ENCODE data around the gene AUTS2.

AUTS2 gene

DNA sequence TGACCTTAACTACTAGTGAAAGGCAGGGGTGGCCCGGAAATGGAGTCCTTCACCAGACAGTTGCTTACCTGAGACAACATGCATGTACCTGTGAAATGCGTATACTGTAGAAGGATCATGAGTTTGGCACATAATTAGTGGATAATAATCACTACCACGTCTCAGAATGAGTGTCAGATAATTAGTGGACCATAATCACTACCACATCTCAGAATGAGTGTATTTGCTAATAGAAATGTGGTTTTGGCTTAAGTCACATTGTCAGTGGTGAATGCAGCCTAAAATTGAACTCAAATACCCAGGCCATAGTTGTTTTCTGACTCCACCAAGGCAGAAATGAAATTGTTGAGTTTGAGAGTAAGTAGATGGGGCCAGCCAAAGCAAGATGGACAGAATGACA is 1065.4 kb downstream of the AUTS2 start:
- no peak for DNase-seq
- peaks cover 0 to 9% of the 10 kb centered on the region in 2 donors for H3K36me3 Mint-ChIP-seq
- no peaks in the 10 kb centered on the region for H3K9me3 Mint-ChIP-seq
- peaks cover 0 to under 1% of the 10 kb centered on the region in 2 donors for H3K4me1 Mint-ChIP-seq
- H3K27ac Mint-ChIP-seq = no peak overlapping the region
- no peaks in the 10 kb centered on the region for H3K27me3 Mint-ChIP-seq
- H3K4me3 Mint-ChIP-seq = no peak overlapping the region
- no peak for ATAC-seq (replicated peaks)

DNA sequence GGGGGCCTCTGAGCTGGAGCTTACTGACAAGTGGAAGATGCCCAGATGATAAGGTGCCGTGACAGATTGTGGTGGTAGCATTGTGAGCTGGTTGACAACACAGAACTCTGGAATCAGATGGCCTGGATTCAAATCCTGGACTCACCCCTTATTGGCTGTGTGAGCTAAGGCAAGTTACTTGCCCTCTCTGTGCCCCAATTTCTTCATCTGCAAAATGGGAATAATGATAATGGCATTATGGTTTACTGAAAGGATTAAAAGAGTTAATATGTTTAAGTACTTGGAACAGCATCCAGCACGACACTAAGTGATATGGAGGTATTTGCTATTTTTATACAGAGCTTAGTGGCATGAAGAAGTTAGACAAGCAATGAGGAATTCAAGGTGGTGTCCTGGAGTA is 1067.7 kb downstream of the AUTS2 start:
- ATAC-seq (replicated peaks) = no peak

DNA sequence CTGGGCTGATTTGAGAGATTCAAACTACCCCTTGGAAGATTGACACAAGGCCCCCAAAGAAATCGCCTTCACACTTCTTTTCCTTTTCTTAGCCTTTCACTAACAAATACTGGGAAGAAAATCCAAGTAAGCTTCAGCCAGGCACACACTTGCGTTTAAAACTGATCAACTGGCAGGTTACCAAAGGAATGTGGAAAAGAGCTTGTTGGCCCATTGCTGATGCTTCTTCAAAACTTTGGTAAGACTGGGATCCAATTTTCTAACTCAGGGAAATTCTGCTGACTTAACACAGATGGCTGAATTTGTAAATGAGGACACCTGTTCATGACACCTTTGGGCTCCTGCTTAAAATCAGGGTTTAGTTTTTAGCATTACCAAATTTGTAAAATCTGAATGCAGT is 1069.1 kb downstream of the AUTS2 start:
- Mint-ChIP-seq H3K27me3 (no peaks in the 10 kb centered on the region), H3K4me1 (peaks cover 0 to 2% of the 10 kb centered on the region in 2 donors), H3K27ac (no peak overlapping the region), H3K4me3 (no peak overlapping the region), H3K36me3 (peaks cover 0 to 3% of the 10 kb centered on the region in 2 donors), H3K9me3 (no peaks in the 10 kb centered on the region)
- no peak for DNase-seq
- ATAC-seq (replicated peaks) = no peak

More for the DNA sequence above, 1067.7 kb downstream of the AUTS2 start:
- H3K27ac Mint-ChIP-seq = no peak overlapping the region
- peaks cover 0 to 2% of the 10 kb centered on the region in 2 donors for H3K4me1 Mint-ChIP-seq
- H3K27me3 Mint-ChIP-seq = no peaks in the 10 kb centered on the region
- DNase-seq = no peak
- H3K36me3 Mint-ChIP-seq = peaks cover 0 to 7% of the 10 kb centered on the region in 2 donors
- H3K9me3 Mint-ChIP-seq = no peaks in the 10 kb centered on the region
- no peak overlapping the region for H3K4me3 Mint-ChIP-seq

DNA sequence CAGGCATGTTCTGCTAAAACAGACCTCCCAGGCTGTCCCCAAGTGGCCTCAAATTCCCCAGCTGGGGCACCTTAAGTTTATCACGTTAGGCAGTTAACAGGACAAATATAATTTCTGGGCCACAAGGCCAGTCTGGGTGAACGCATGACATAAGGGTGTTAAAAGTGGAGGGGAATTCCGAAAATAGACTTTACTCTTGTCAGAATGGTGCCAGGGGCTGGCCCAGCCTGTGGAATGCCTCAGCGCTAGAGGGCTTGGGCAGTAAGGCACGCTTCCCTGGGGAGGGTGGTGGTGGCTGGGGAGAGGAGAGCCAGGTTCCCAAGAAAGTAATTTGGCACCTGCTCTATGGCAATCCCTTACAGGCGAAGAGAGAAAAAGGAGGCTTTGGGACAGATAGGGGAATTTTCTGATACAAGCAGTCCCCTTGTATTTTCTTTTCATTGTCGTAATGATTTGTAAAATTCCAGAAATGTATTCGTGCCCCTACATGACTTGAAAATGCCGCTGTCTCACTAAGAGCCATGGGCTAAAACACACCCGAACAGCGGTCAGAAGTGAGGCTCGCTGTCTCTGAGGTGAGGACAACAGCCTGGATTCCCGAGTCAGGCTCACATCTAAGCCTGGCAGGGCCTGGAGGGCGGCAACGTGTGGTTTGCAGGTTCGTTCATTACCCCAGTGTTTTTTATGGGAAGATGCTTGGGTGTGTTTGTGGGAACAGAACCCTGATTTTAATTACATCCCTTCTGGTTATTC is 1070.5 kb downstream of the AUTS2 start:
- no peak overlapping the region for H3K4me3 Mint-ChIP-seq
- H3K36me3 Mint-ChIP-seq = peaks cover 0 to 3% of the 10 kb centered on the region in 2 donors
- ATAC-seq (replicated peaks) = peak in 1 of 2 donors; percentile 51
- DNase-seq = no peak
- H3K4me1 Mint-ChIP-seq = peaks cover 0 to 2% of the 10 kb centered on the region in 2 donors
- H3K27ac Mint-ChIP-seq = no peak overlapping the region
- no peaks in the 10 kb centered on the region for H3K9me3 Mint-ChIP-seq
- H3K27me3 Mint-ChIP-seq = no peaks in the 10 kb centered on the region

DNA sequence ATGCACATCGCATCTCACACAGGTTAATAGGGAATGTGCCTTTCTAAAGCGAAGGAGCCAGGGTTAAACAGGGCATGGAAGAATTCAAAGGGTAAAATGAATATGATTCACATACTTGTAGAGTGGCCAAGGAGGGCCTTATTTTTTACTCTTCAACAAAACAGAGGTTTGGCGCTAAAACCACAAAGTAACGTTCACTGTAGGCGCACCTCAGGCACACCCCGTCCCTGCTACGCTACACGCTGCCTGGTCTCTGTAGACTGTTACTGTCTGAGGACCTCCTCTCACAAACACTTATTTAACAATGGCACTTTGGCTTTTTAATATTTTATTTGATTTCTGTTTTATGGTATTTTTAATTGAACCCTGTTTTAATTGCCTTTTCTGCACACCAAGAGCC is 1071.6 kb downstream of the AUTS2 start:
- Mint-ChIP-seq H3K36me3 (peaks cover 0 to 3% of the 10 kb centered on the region in 2 donors), H3K4me3 (no peak overlapping the region), H3K4me1 (peaks cover 0 to 2% of the 10 kb centered on the region in 2 donors), H3K27ac (no peak overlapping the region), H3K27me3 (no peaks in the 10 kb centered on the region), H3K9me3 (no peaks in the 10 kb centered on the region)
- no peak for ATAC-seq (replicated peaks)
- DNase-seq = no peak

DNA sequence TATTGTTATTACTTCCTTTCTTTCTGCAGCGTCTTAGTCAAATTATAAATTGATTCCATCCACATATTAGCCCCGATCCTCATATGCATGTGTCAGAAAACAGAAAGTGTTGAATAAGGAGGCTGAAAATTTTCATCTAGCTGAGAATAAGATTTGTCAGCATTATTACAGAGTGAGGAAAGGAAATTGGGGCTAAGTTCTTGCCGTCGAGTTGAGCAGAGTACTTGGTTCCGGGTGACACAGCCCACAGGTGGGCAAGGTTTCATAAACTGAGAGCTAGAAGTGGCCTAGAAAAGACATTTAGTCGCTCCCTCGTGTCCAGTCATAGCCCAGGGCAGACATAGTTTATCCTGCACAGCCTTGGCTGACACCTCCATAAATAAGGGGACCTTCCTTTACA is 1072.0 kb downstream of the AUTS2 start:
- DNase-seq (no peak), ATAC-seq (replicated peaks) (no peak)
- Mint-ChIP-seq H3K4me3 (no peak overlapping the region), H3K27me3 (no peaks in the 10 kb centered on the region), H3K36me3 (peaks cover 0 to 3% of the 10 kb centered on the region in 2 donors), H3K4me1 (peaks cover 0 to 2% of the 10 kb centered on the region in 2 donors), H3K9me3 (no peaks in the 10 kb centered on the region), H3K27ac (no peak overlapping the region)

DNA sequence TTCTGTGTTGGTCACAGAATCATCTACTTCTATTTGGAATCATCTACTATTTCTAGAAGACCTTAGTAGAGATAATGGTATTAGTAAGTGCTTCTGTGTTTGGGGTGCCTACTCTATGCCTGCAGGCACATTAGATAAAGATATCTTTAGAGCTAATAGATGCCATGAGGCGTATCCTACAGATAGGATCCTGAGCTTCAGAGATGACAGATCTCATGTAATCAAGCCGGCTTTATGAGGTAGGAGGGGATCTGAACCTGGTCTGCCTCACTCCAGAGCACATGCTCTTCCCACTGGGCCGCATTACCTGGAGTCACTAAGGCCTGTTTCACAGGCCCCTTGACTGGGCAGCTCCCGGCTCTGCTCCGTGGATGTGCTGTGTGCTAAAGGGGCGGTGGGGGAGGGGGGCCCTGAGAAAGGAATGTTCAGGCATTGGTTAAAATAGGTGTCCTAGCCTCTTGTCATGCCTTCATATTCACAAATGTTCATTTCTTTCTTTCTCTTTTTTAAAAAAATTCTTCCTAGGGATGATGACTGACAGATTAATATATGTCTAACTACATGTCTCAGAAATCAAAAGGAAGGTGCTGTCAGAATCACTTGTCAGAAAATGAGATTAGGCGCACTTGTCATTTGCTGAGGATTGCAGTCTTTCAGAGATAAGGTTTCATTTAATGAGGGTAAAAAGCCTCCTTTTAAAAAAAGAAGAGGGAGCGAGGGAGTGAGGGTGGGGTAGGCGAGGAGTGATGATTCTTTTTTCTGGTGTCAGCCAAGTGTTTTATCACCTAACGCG is 1075.7 kb downstream of the AUTS2 start:
- H3K4me3 Mint-ChIP-seq = no peak overlapping the region
- H3K36me3 Mint-ChIP-seq = peaks cover 0 to 6% of the 10 kb centered on the region in 2 donors
- peaks cover 0 to 4% of the 10 kb centered on the region in 2 donors for H3K4me1 Mint-ChIP-seq
- DNase-seq = no peak
- no peak overlapping the region for H3K27ac Mint-ChIP-seq
- ATAC-seq (replicated peaks) = no peak
- no peaks in the 10 kb centered on the region for H3K27me3 Mint-ChIP-seq
- H3K9me3 Mint-ChIP-seq = no peaks in the 10 kb centered on the region

DNA sequence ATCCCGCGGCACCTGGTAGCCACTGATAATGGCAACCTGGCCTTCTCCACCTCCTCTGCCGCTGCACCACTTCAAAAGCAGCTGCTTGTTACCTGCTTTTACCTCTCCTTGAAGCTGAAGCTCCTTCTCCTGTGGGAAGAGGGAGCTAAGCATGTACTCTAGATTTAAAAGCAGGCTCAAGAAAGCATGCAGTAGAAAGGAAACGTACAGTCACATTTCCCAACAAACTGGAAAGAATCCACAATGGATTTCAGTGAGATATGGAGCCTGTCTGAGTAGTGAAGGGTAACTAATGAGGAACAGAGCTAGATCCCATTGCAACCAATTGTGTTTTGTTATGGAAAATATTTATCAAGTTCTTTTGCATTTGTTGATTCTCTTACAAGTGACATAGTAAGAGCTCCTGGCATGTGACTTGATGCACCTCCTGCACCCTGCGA is 1076.3 kb downstream of the AUTS2 start:
- Mint-ChIP-seq H3K4me3 (no peak overlapping the region), H3K4me1 (peaks cover 0 to 4% of the 10 kb centered on the region in 2 donors), H3K27me3 (no peaks in the 10 kb centered on the region), H3K27ac (no peak overlapping the region), H3K9me3 (no peaks in the 10 kb centered on the region), H3K36me3 (peaks cover 0 to 6% of the 10 kb centered on the region in 2 donors)
- DNase-seq = no peak
- no peak for ATAC-seq (replicated peaks)

DNA sequence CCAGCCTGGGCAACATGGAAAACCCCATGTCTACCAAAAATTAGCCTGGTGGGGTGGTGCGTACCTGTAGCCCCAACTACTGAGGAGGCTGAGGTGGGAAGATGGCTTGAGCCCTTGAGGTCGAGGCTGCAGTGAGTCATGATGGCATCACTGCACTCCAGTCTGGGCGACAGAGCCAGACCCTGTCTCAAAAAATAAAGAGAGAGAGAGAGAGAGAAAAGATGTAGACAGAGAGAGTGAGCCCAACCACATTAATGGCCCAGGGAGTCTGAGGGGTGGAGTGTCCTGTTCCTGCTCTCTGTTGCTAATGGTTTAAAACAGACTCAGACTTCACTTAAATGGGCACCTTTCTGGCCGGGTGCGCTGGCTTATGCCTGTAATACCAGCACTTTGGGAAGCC is 1078.0 kb downstream of the AUTS2 start:
- H3K4me1 Mint-ChIP-seq = peaks cover 0 to 5% of the 10 kb centered on the region in 2 donors
- H3K36me3 Mint-ChIP-seq = peaks cover 0 to 6% of the 10 kb centered on the region in 2 donors
- H3K27ac Mint-ChIP-seq = no peak overlapping the region
- no peak overlapping the region for H3K4me3 Mint-ChIP-seq
- DNase-seq = no peak
- no peaks in the 10 kb centered on the region for H3K9me3 Mint-ChIP-seq
- ATAC-seq (replicated peaks) = no peak
- no peaks in the 10 kb centered on the region for H3K27me3 Mint-ChIP-seq

DNA sequence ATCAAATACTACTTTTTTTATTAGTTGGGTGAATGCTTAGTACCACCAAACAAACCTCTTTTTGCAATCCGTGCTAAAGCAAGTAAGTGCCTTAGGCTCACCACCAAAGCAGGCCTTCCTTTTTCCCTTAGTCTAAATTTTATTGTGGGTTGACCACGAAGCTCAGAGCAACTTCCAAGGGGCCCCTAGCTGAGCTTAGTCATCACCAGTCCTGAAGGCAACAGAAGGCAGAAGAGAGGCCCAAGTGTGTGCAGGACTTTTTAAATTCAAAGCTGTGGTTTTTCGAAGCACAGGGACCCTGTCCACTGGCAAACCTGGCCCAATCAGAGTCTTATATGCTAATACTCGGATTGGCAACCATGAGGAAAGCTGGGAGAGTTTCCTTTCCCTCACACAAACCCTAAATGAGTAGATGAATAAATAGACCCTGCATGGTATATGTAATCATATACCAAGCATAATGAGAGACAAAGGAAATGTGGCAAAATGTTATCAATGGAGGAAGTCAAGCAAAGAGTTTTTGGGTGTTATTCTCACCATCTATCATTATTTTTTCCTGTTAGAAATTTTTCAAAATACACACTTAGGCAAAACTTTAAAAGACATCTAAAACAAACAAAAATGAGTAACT is 1080.5 kb downstream of the AUTS2 start:
- peaks cover 0 to 6% of the 10 kb centered on the region in 2 donors for H3K36me3 Mint-ChIP-seq
- no peaks in the 10 kb centered on the region for H3K27me3 Mint-ChIP-seq
- no peak for DNase-seq
- peaks cover 0 to 9% of the 10 kb centered on the region in 2 donors for H3K4me1 Mint-ChIP-seq
- no peak overlapping the region for H3K4me3 Mint-ChIP-seq
- no peak for ATAC-seq (replicated peaks)
- no peak overlapping the region for H3K27ac Mint-ChIP-seq
- no peaks in the 10 kb centered on the region for H3K9me3 Mint-ChIP-seq

DNA sequence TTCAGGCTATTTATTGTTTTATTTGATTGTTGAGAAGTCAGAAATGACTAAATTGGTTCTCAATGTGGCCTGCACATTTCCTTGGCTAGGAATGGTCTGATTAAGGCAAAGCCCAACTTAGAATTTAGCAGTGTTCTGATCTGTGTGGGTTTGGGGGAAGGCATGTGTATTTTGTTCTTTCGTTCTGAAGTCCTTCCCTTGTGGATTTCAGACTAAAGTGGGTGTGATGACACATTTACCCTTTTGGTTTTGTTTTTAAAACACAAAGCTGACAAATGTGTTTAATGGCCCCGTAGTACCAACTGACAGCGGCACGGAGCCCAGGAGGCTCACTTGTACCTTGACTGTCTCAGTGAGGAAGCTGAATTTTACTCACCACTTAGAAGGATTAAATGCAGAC is 1081.4 kb downstream of the AUTS2 start:
- no peak for ATAC-seq (replicated peaks)
- Mint-ChIP-seq H3K9me3 (no peaks in the 10 kb centered on the region), H3K4me3 (no peak overlapping the region), H3K4me1 (peaks cover 0 to 9% of the 10 kb centered on the region in 2 donors), H3K27me3 (no peaks in the 10 kb centered on the region), H3K36me3 (peaks cover 0 to 6% of the 10 kb centered on the region in 2 donors), H3K27ac (no peak overlapping the region)
- DNase-seq = no peak

DNA sequence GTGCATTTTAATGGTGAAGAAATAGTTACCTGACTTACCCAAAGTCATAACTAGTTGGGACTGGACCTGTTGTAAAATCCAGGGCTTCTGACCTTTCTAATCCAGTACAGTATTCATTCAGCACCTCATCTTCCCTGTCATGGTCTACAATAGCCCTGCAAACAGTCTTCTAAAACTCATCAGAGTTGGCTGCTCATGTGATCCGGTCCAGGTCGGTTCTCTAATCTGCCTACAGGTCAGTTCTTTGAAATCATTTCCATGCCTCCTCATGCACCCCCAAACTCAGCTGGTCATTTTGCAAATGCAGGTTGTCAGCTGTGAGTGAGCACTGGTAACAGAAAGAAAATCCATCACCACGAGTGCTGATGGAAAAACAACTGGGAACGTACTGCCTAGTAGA is 1082.0 kb downstream of the AUTS2 start:
- Mint-ChIP-seq H3K4me1 (peaks cover 0 to 9% of the 10 kb centered on the region in 2 donors), H3K27me3 (no peaks in the 10 kb centered on the region), H3K27ac (no peak overlapping the region), H3K4me3 (no peak overlapping the region), H3K9me3 (no peaks in the 10 kb centered on the region), H3K36me3 (peaks cover 0 to 6% of the 10 kb centered on the region in 2 donors)
- ATAC-seq (replicated peaks) (no peak), DNase-seq (no peak)

DNA sequence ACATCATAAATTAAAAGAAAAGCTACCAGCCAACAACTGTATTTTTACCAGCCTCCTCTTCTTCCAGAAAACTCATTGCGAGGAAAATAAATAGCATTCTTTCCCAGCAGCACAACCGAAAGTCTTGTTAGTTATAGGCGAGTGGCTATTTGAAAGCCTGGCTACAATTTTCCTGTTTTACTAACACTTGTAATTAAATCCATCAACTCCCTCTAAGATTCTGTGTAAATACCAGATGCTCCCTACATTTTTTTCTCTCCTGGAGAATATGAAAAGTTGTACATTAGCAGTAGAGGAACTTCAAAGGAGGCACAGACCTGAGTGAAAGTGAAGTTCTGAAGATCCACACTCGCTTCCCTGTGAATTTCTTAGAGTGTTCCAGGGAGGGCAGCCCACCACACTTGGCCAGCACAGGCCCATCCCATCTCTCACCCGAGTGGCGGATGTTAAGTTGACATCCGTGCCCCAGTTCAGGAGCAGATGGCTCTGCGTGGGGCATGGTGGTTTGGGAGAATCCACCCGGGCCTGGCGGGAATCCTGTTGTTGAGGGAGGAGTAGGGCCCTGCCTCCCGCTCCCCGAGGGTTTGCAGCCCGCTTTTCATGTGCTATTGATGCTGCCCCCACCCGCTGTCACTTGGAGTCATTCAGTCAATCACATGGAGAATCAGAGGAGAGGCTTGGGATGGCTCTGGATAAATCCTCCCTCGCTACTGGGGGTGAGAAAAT is 1082.6 kb downstream of the AUTS2 start:
- Mint-ChIP-seq H3K27ac (no peak overlapping the region), H3K9me3 (no peaks in the 10 kb centered on the region), H3K36me3 (peaks cover 0 to 6% of the 10 kb centered on the region in 2 donors), H3K27me3 (no peaks in the 10 kb centered on the region), H3K4me1 (peaks cover 0 to 9% of the 10 kb centered on the region in 2 donors), H3K4me3 (no peak overlapping the region)
- no peak for ATAC-seq (replicated peaks)
- no peak for DNase-seq
